Neural crest cell (in vitro differentiated cells): ENCODE measurements around the gene CDKN1C. TPM values are rescaled to one million over a fixed set of nuclear protein-coding genes. Genes with fewer than 3 reads are reported as not detected.

ENCODE experiments used
- DNase-seq: peaks from one replicate; pipeline ENCODE4 v3.0.0; 2021; ENCODE audit warnings: low read depth, mixed read lengths, low spot score
- H3K27ac Mint-ChIP-seq: one replicate; pipeline ENCODE4 v1.8.0; 2021; ENCODE audit warnings: mild to moderate bottlenecking, mixed read lengths; ENCODE audit not compliant: unreplicated experiment
- H3K27me3 Mint-ChIP-seq: 2 replicates; pipeline ENCODE4 v1.8.0; 2021; ENCODE audit warnings: low read depth, mild to moderate bottlenecking, mixed read lengths
- H3K36me3 Mint-ChIP-seq: 2 replicates; pipeline ENCODE4 v1.8.0; 2021; ENCODE audit warnings: low read depth, mild to moderate bottlenecking, mixed read lengths
- H3K4me1 Mint-ChIP-seq: 2 replicates; pipeline ENCODE4 v1.8.0; 2021; ENCODE audit warnings: mixed read lengths
- H3K4me3 Mint-ChIP-seq: one replicate; pipeline ENCODE4 v1.8.0; 2021; ENCODE audit warnings: mild to moderate bottlenecking, mixed read lengths
- H3K9me3 Mint-ChIP-seq: 2 replicates; pipeline ENCODE4 v1.8.0; 2021; ENCODE audit warnings: mixed read lengths
- CTCF ChIP-seq: fragments of 200-600 bp; sonication (generic); conservative IDR thresholded peaks from 2 replicates; pipeline ENCODE4 v1.5.0; 2021; ENCODE audit warnings: antibody characterized with exemption, mild to moderate bottlenecking
- total RNA-seq: library from RNA; stranded (reverse); gene quantifications from 2 replicates; pipeline ENCODE4 v1.2.1, GENCODE V29; 2021

CDKN1C gene
- total RNA-seq, 1 donor from 2014 or later: 78.3 TPM

- no peak overlapping the region for H3K27ac Mint-ChIP-seq
- H3K4me3 Mint-ChIP-seq: peak overlapping the region; percentile 54
- no peak for DNase-seq
- H3K4me1 Mint-ChIP-seq: peaks cover 17% of the 10 kb centered on the region
- peaks cover 19% of the 10 kb centered on the region for H3K27me3 Mint-ChIP-seq
- H3K36me3 Mint-ChIP-seq: no peaks in the 10 kb centered on the region
- no peaks in the 10 kb centered on the region for H3K9me3 Mint-ChIP-seq
- no peak for TF ChIP-seq CTCF
These were observed 4.9 kb downstream of the CDKN1C start for GRCh38 chr11:2880646-2881045.

- Mint-ChIP-seq H3K9me3 (no peaks in the 10 kb centered on the region), H3K27ac (no peak overlapping the region)
These were observed 6.8 kb downstream of the CDKN1C start for GRCh38 chr11:2878782-2879181.

DNA sequence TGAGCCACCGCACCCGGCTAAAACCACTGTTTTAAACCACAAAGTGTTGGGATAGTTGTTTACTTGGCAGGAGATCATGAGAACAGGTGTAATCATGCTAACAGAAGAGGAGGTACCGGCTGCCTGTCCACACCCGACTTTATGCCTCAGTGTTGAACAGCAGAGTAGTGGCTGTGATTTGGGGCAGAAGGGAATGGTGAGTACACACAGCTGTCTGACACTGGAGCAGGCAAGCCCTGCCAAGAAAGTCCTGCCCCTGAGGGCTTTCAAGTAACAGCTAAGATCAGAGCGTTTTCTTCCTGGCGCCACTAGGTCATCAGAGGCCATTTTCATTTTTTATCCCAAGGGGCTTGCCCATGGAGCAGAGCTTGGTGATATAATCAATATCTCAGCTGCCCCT is 8.1 kb downstream of the CDKN1C start:
- DNase-seq: no peak
- peaks cover 2% of the 10 kb centered on the region for H3K36me3 Mint-ChIP-seq
- peaks cover 8% of the 10 kb centered on the region for H3K4me1 Mint-ChIP-seq
- no peaks in the 10 kb centered on the region for H3K9me3 Mint-ChIP-seq
- peak overlapping the region; percentile 61 for H3K4me3 Mint-ChIP-seq
- no peak overlapping the region for H3K27ac Mint-ChIP-seq
- TF ChIP-seq CTCF: no peak
- peaks cover 13% of the 10 kb centered on the region for H3K27me3 Mint-ChIP-seq

More at GRCh38 chr11:2878782-2879181, 6.8 kb downstream of the CDKN1C start:
- no peak for TF ChIP-seq CTCF
- DNase-seq: no peak
- Mint-ChIP-seq H3K36me3 (peaks cover 2% of the 10 kb centered on the region), H3K4me1 (peaks cover 17% of the 10 kb centered on the region), H3K27me3 (peaks cover 19% of the 10 kb centered on the region), H3K4me3 (no peak overlapping the region)

GRCh38 chr11:2874963-2875362 is 10.6 kb downstream of the CDKN1C start:
- no peak for TF ChIP-seq CTCF
- Mint-ChIP-seq H3K9me3 (no peaks in the 10 kb centered on the region), H3K4me3 (no peak overlapping the region), H3K27ac (no peak overlapping the region), H3K36me3 (peaks cover 2% of the 10 kb centered on the region), H3K4me1 (peaks cover 15% of the 10 kb centered on the region), H3K27me3 (peaks cover 27% of the 10 kb centered on the region)
- DNase-seq: no peak

DNA sequence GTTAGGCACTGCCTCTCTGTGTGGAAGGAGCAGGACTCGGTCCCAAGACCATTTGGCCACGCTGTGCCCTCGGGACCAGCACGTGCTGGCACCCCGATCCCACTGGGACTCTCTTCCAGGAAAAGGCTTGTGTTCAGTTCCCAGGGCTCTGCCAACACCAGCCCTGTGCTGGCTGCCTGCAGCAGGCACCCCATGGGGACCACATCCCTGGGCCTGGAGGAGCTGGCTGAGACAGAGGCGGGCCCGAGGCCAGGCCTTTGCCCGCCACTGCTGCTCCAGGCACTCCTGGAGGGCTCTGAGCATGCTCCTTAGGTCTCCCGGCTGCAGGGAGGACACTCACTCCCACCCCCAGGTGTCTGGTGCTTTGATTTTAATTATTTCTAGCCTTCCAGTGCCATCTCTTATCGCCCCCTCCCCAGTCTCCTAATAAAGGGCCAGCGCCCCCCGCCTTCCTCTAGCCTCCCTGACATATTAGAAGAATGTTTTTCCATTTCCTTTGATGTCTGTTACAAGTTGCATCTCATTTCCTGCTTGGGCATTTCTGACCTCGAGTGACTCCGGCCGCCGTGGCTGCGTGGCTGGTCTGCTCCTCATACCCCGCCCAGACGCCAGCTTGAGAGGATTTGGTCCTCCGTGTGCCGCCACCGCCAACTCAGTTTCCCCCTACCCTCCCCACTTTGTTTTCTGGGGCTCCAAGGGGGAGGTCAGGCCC is 14.4 kb downstream of the CDKN1C start:
- peaks cover 2% of the 10 kb centered on the region for H3K36me3 Mint-ChIP-seq
- DNase-seq: no peak
- H3K4me3 Mint-ChIP-seq: peak overlapping the region; percentile 28
- no peak for TF ChIP-seq CTCF
- H3K27ac Mint-ChIP-seq: peak overlapping the region; percentile 16
- no peaks in the 10 kb centered on the region for H3K9me3 Mint-ChIP-seq
- H3K4me1 Mint-ChIP-seq: peaks cover 36% of the 10 kb centered on the region
- H3K27me3 Mint-ChIP-seq: peaks cover 48% of the 10 kb centered on the region
